Upper lobe of left lung (tissue), 6 donors: ENCODE data around the gene PRR29. TPM values are rescaled to one million over a fixed set of nuclear protein-coding genes. Genes with fewer than 3 reads are reported as not detected.

Source experiments
- ATAC-seq, 2 donors: fragments of 200-7000 bp; cut with Tn5 transposase; one replicate each; pipeline ENCODE4 v1.9.1; 2022; ENCODE audit warnings: mild to moderate bottlenecking in 2 of 2, moderate library complexity in 2 of 2; ENCODE audit not compliant: low FRiP score in 2 of 2
- DNase-seq, 2 donors: peaks; one replicate each; pipeline ENCODE4 v3.0.0-alpha.2; 2019 to 2020
- H3K27ac ChIP-seq, 4 donors: fragments of 200-600 bp; sonication (generic); one replicate each; pipeline ENCODE4 v1.5.1; 2016 to 2019
- H3K27me3 ChIP-seq, 4 donors: fragments of 200-600 bp; sonication (generic); one replicate each; pipeline ENCODE4 v1.5.1; 2017 to 2019
- H3K36me3 ChIP-seq, 4 donors: fragments of 200-600 bp; sonication (generic); one replicate each; pipeline ENCODE4 v1.5.1; 2016 to 2019
- H3K4me1 ChIP-seq, 4 donors: fragments of 200-600 bp; sonication (generic); one replicate each; pipeline ENCODE4 v1.5.1; 2018 to 2019
- H3K4me3 ChIP-seq, 4 donors: fragments of 200-600 bp; sonication (generic); one replicate each; pipeline ENCODE4 v1.5.1; 2017 to 2019; ENCODE audit warnings: mild to moderate bottlenecking in 2 of 4, moderate library complexity in 1 of 4
- H3K9me3 ChIP-seq, 4 donors: fragments of 200-600 bp; sonication (generic); one replicate each; pipeline ENCODE4 v1.5.1; 2018 to 2019
- EP300 ChIP-seq, 4 donors: sonication (generic); formaldehyde crosslinking; IDR thresholded peaks; one replicate each; pipeline ENCODE4 v1.5.1; 2017; ENCODE audit warnings: antibody characterized with exemption in 4 of 4, control low read depth in 2 of 4
- POLR2A ChIP-seq, 4 donors: fragments of 450-650 bp; IDR thresholded peaks; one replicate each; pipeline ENCODE4 v1.5.1; 2016 to 2017; ENCODE audit warnings: antibody characterized with exemption in 4 of 4, mild to moderate bottlenecking in 2 of 4
- POLR2AphosphoS5 ChIP-seq, 2 donors: sonication (generic); formaldehyde crosslinking; IDR thresholded peaks; one replicate each; pipeline ENCODE4 v1.5.1; 2017; ENCODE audit warnings: antibody characterized with exemption in 2 of 2
- WGBS, 2 donors: methylation state at CpG; one replicate each; pipeline ENCODE4 v1.1.5; 2017 to 2018; 5-methylcytosine and 5-hydroxymethylcytosine counted together
- total RNA-seq, 6 donors: library from RNA; depleted of rRNA in 4 of 6; stranded (reverse); fragments of >200 nt in 4 of 6; gene quantifications; one replicate each; pipeline versions ENCODE4 v1.1.0 to v1.2.1, GENCODE V29; 2016 to 2021
- TF ChIP-seq, protein P1 (sequence below), 6 experiments: fragments of 450-650 bp in 4 of 6; fragments of 200-600 bp in 2 of 6; sonication (generic) in 2 of 6; IDR thresholded peaks; one replicate each; pipeline ENCODE4 v1.5.1; 2016 to 2019; ENCODE audit warnings: antibody characterized with exemption in 6 of 6
- donor health status: DM: no; HTN: no; CAD: no; lungs with moderate emphysema.
- donor health status: DM: no; HTN: yes; CAD: no; lungs with severe emphysema.

The PRR29 gene
- total RNA-seq, 6 donors from 2014 or later = 0.97 to 30.1 (median 12.1) TPM

DNA sequence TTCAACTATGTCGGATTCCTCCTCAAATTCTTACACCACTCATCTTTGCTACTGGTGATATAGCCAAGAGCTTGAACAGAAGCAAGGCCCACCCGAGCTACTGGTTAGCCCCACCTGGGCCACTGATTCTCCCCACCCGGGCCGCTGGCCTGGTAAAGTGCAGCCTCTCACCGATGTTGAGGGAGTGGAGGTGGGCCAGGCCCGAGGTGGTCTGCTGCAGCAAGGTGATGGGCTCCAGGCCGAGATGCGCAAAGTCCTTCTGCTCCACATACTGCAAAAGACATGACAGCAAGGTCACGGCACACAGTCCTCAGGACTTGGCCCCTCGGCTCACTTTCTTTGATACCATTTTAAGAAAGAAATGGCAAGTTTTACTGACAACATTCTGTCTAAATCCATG is 55.0 kb downstream of the PRR29 start:
- Histone ChIP-seq H3K36me3 (peaks cover 47 to 98% (median 86%) of the 10 kb centered on the region in 4 donors), H3K27ac (no peak overlapping the region), H3K4me3 (no peak overlapping the region), H3K9me3 (no peaks in the 10 kb centered on the region), H3K27me3 (no peaks in the 10 kb centered on the region), H3K4me1 (no peaks in the 10 kb centered on the region)
- WGBS, 2 donors = 95 to 96% methylated on average over 10 of the region's 10 CpGs
- ATAC-seq (no peak), DNase-seq (no peak)
- TF ChIP-seq EP300 (IDR thresholded peaks at IDR 0.05) (no peak), POLR2AphosphoS5 (IDR thresholded peaks at IDR 0.05) (no peak), POLR2A (IDR thresholded peaks at IDR 0.05) (no peak)
- TF ChIP-seq, protein P1, sequence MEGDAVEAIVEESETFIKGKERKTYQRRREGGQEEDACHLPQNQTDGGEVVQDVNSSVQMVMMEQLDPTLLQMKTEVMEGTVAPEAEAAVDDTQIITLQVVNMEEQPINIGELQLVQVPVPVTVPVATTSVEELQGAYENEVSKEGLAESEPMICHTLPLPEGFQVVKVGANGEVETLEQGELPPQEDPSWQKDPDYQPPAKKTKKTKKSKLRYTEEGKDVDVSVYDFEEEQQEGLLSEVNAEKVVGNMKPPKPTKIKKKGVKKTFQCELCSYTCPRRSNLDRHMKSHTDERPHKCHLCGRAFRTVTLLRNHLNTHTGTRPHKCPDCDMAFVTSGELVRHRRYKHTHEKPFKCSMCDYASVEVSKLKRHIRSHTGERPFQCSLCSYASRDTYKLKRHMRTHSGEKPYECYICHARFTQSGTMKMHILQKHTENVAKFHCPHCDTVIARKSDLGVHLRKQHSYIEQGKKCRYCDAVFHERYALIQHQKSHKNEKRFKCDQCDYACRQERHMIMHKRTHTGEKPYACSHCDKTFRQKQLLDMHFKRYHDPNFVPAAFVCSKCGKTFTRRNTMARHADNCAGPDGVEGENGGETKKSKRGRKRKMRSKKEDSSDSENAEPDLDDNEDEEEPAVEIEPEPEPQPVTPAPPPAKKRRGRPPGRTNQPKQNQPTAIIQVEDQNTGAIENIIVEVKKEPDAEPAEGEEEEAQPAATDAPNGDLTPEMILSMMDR (IDR thresholded peaks at IDR 0.05) = no peak

Other genes starting within 250 kb of the PRR29 start
- gene CCDC47, start 224.8 kb upstream of the PRR29 start, total RNA-seq = 100 to 1,000 TPM in 1 of 6 donors, 10 to 100 TPM in 5; 65.9 to 118 (median 92.9) TPM
- 100 to 1,000 TPM in 2 of 6 donors, 10 to 100 TPM in 4; 76.8 to 345 (median 87.6) TPM for gene DDX42, start 224.2 kb upstream of the PRR29 start, total RNA-seq
- 100 to 1,000 TPM in 1 of 6 donors, 10 to 100 TPM in 5; 55.2 to 118 (median 88.1) TPM for gene PSMC5, start 170.9 kb upstream of the PRR29 start, total RNA-seq
- 10 to 100 TPM; 24.7 to 75.4 (median 41.8) TPM for gene FTSJ3, start 170.7 kb upstream of the PRR29 start, total RNA-seq
- 100 to 1,000 TPM in 3 of 6 donors, 10 to 100 TPM in 3; 77.0 to 137 (median 95.7) TPM for gene SMARCD2, start 155.7 kb upstream of the PRR29 start, total RNA-seq
- not detected for gene CSH2, start 124.7 kb upstream of the PRR29 start, total RNA-seq
- gene GH2, start 116.4 kb upstream of the PRR29 start, total RNA-seq = not detected
- gene CSH1, start 101.8 kb upstream of the PRR29 start, total RNA-seq = not detected
- gene CSHL1, start 87.1 kb upstream of the PRR29 start, total RNA-seq = not detected
- not detected for gene GH1, start 79.5 kb upstream of the PRR29 start, total RNA-seq
- 1 to 10 TPM in 4 of 6 donors, under 1 TPM in 1, not detected in 1; 0.91 to 6.3 (median 2.6) TPM for gene CD79B, start 66.0 kb upstream of the PRR29 start, total RNA-seq
- gene SCN4A, start 25.4 kb upstream of the PRR29 start, total RNA-seq = under 1 TPM in 3 of 6 donors, not detected in 3; under 0.01 to 0.44 (median 0.20) TPM
- 100 to 1,000 TPM in 3 of 6 donors, 10 to 100 TPM in 3; 27.2 to 114 (median 82.0) TPM for gene ICAM2, start 22.3 kb downstream of the PRR29 start, total RNA-seq
- 10 to 100 TPM; 32.8 to 65.0 (median 41.9) TPM for gene ERN1, start 131.8 kb downstream of the PRR29 start, total RNA-seq